ENCODE results near the gene ZNF526. TPM values are rescaled to one million over a fixed set of nuclear protein-coding genes. Genes with fewer than 3 reads are reported as not detected.

The ZNF526 gene
- total RNA-seq, 1 donor from 2014 or later: 6.5 TPM

- peaks cover 10% of the 10 kb centered on the region for H3K27me3 Mint-ChIP-seq (ENCODE audit: insufficient read depth, low read depth)
- H3K36me3 ChIP-seq: no peaks in the 10 kb centered on the region
- peaks cover 25% of the 10 kb centered on the region for H3K4me1 ChIP-seq
- H2AFZ ChIP-seq (replicated peaks): no peak overlapping the region
- peaks cover 2% of the 10 kb centered on the region for H3K36me3 Mint-ChIP-seq
- no peak for DNase-seq (ENCODE audit: low spot score)
- H3K9me3 ChIP-seq (ENCODE audit: low read depth): no peaks in the 10 kb centered on the region
- peak overlapping the region; percentile 87 for H3K4me2 ChIP-seq
- peaks cover 62% of the 10 kb centered on the region for H3K79me2 ChIP-seq (ENCODE audit: low read depth)
- peaks cover 31% of the 10 kb centered on the region for H3K4me1 Mint-ChIP-seq
- TF ChIP-seq CTCF (IDR thresholded peaks at IDR 0.05): no peak
- TF ChIP-seq EZH2phosphoT487 (IDR thresholded peaks at IDR 0.05): no peak
- TF ChIP-seq EZH2 (IDR thresholded peaks at IDR 0.05): no peak
- H4K20me1 ChIP-seq (ENCODE audit: low read depth): peaks cover 68% of the 10 kb centered on the region
- peak overlapping the region; percentile 44 for H3K27ac Mint-ChIP-seq
- peak overlapping the region; percentile 95 for H3K4me3 Mint-ChIP-seq
- H3F3A ChIP-seq (ENCODE audit: low read depth): peaks cover 44% of the 10 kb centered on the region
- no peak overlapping the region for H3K9ac ChIP-seq
- H3K27me3 ChIP-seq: no peaks in the 10 kb centered on the region
- peak overlapping the region; percentile 93 for H3K4me3 ChIP-seq
- H3K9me3 Mint-ChIP-seq: no peaks in the 10 kb centered on the region
- H3K27ac ChIP-seq: no peak overlapping the region
Observed at GRCh38 chr19:42251572-42252358, 31.7 kb downstream of the ZNF526 start.

GRCh38 chr19:42252365-42253244, 32.5 kb downstream of the ZNF526 start:
- Histone ChIP-seq H3K27ac (no peak overlapping the region), H3K4me2 (peak overlapping the region; percentile 87), H2AFZ (replicated peaks) (no peak overlapping the region), H3F3A (ENCODE audit: low read depth) (peaks cover 44% of the 10 kb centered on the region), H3K4me3 (peak overlapping the region; percentile 93), H3K4me1 (peaks cover 33% of the 10 kb centered on the region), H4K20me1 (ENCODE audit: low read depth) (peaks cover 60% of the 10 kb centered on the region), H3K27me3 (no peaks in the 10 kb centered on the region), H3K9me3 (ENCODE audit: low read depth) (no peaks in the 10 kb centered on the region), H3K36me3 (no peaks in the 10 kb centered on the region), H3K9ac (peak overlapping the region; percentile 70), H3K79me2 (ENCODE audit: low read depth) (peaks cover 62% of the 10 kb centered on the region)
- peaks cover 30% of the 10 kb centered on the region for H3K4me1 Mint-ChIP-seq
- peak overlapping the region; percentile 97 for H3K27ac Mint-ChIP-seq
- no peak for DNase-seq (ENCODE audit: low spot score)
- H3K4me3 Mint-ChIP-seq: peak overlapping the region; percentile 95
- no peaks in the 10 kb centered on the region for H3K9me3 Mint-ChIP-seq
- TF ChIP-seq EZH2phosphoT487 (IDR thresholded peaks at IDR 0.05) (no peak), EZH2 (IDR thresholded peaks at IDR 0.05) (no peak), CTCF (IDR thresholded peaks at IDR 0.05) (no peak)
- H3K36me3 Mint-ChIP-seq: peaks cover 2% of the 10 kb centered on the region
- peaks cover 12% of the 10 kb centered on the region for H3K27me3 Mint-ChIP-seq (ENCODE audit: insufficient read depth, low read depth)

GRCh38 chr19:42253245-42254088, 33.4 kb downstream of the ZNF526 start:
- Mint-ChIP-seq H3K27ac (no peak overlapping the region), H3K4me1 (peaks cover 30% of the 10 kb centered on the region), H3K4me3 (peak overlapping the region; percentile 95), H3K9me3 (no peaks in the 10 kb centered on the region), H3K27me3 (ENCODE audit: insufficient read depth, low read depth) (peaks cover 18% of the 10 kb centered on the region), H3K36me3 (peaks cover 2% of the 10 kb centered on the region)
- Histone ChIP-seq H3K4me2 (peak overlapping the region; percentile 87), H3K9ac (peak overlapping the region; percentile 70), H3K9me3 (ENCODE audit: low read depth) (no peaks in the 10 kb centered on the region), H4K20me1 (ENCODE audit: low read depth) (peaks cover 51% of the 10 kb centered on the region), H3K27me3 (no peaks in the 10 kb centered on the region), H2AFZ (replicated peaks) (no peak overlapping the region), H3K36me3 (no peaks in the 10 kb centered on the region), H3K79me2 (ENCODE audit: low read depth) (peaks cover 62% of the 10 kb centered on the region), H3K27ac (peak overlapping the region; percentile 86), H3K4me3 (peak overlapping the region; percentile 93), H3F3A (ENCODE audit: low read depth) (peaks cover 42% of the 10 kb centered on the region), H3K4me1 (peaks cover 34% of the 10 kb centered on the region)
- DNase-seq (ENCODE audit: low spot score): peak; percentile 91
- TF ChIP-seq CTCF (IDR thresholded peaks at IDR 0.05) (no peak), EZH2 (IDR thresholded peaks at IDR 0.05) (no peak), EZH2phosphoT487 (IDR thresholded peaks at IDR 0.05) (no peak)

All from neural progenitor cell (in vitro differentiated cells).